HepG2 (cell line): ENCODE results near the gene UBL7. TPM values are rescaled to one million over a fixed set of nuclear protein-coding genes. Genes with fewer than 3 reads are reported as not detected.

Source experiments
- CHD2 ChIP-seq: IDR thresholded peaks from 2 replicates; pipeline ENCODE4 v1.6.1; 2011; ENCODE audit warnings: low read depth, low read length, improper control_type of control experiment
- DNMT3B ChIP-seq: conservative IDR thresholded peaks from 2 replicates; pipeline ENCODE4 v1.6.1; 2016; ENCODE audit warnings: missing biosample characterization, control low read depth
- EEA1 ChIP-seq: sonication (generic); formaldehyde crosslinking; IDR thresholded peaks from 2 replicates; pipeline ENCODE4 v1.5.1; 2020; ENCODE audit warnings: mild to moderate bottlenecking, missing genetic modification reagents, borderline replicate concordance
- FOSL2 ChIP-seq: sonication (generic); formaldehyde crosslinking; IDR thresholded peaks from 2 replicates; pipeline ENCODE4 v1.4.0; 2020; ENCODE audit warnings: missing genetic modification reagents
- FOXK2 ChIP-seq: fragments of 450-650 bp; IDR thresholded peaks from 2 replicates; pipeline ENCODE4 v1.6.1; 2016
- HMG20A ChIP-seq: IDR thresholded peaks from 2 replicates; pipeline ENCODE4 v1.6.1; 2016; ENCODE audit warnings: borderline replicate concordance
- MXD4 ChIP-seq: IDR thresholded peaks from 2 replicates; pipeline ENCODE4 v1.6.1; 2016; ENCODE audit warnings: mild to moderate bottlenecking, missing biosample characterization, missing genetic modification reagents
- ONECUT2 ChIP-seq: sonication (generic); formaldehyde crosslinking; IDR thresholded peaks from 2 replicates; pipeline ENCODE4 v1.4.0; 2020; ENCODE audit warnings: missing genetic modification reagents
- TBX3 ChIP-seq: fragments of 450-650 bp; IDR thresholded peaks from 2 replicates; pipeline ENCODE4 v1.6.1; 2017; ENCODE audit warnings: antibody characterized with exemption, mild to moderate bottlenecking, inconsistent platforms, borderline replicate concordance
- ZBTB2 ChIP-seq: sonication (generic); formaldehyde crosslinking; IDR thresholded peaks from 2 replicates; pipeline ENCODE4 v1.8.0; 2022; ENCODE audit warnings: low read depth, missing genetic modification reagents
- ZFP1 ChIP-seq: IDR thresholded peaks from 2 replicates; pipeline ENCODE4 v1.6.1; 2016
- ZNF333 ChIP-seq: sonication (generic); formaldehyde crosslinking; IDR thresholded peaks from 2 replicates; pipeline ENCODE4 v1.4.0; 2020; ENCODE audit warnings: mild to moderate bottlenecking, missing genetic modification reagents, borderline replicate concordance
- ZNF598 ChIP-seq: sonication (generic); formaldehyde crosslinking; IDR thresholded peaks from 2 replicates; pipeline ENCODE4 v1.5.1; 2020; ENCODE audit warnings: mild to moderate bottlenecking, missing genetic modification reagents, borderline replicate concordance
- ZNF704 ChIP-seq: sonication (generic); formaldehyde crosslinking; IDR thresholded peaks from 2 replicates; pipeline ENCODE4 v1.8.1; 2023; ENCODE audit warnings: mild to moderate bottlenecking, inconsistent platforms, moderate library complexity, missing genetic modification reagents, borderline replicate concordance
- ZNF709 ChIP-seq: sonication (generic); formaldehyde crosslinking; IDR thresholded peaks from 2 replicates; pipeline ENCODE4 v1.5.0; 2020; ENCODE audit warnings: mild to moderate bottlenecking, missing genetic modification reagents
- ZNF746 ChIP-seq: sonication (generic); formaldehyde crosslinking; IDR thresholded peaks from 2 replicates; pipeline ENCODE4 v1.8.0; 2022; ENCODE audit warnings: mild to moderate bottlenecking, missing genetic modification reagents
- ZNF775 ChIP-seq: sonication (generic); formaldehyde crosslinking; IDR thresholded peaks from 2 replicates; pipeline ENCODE4 v1.4.0; 2020; ENCODE audit warnings: missing genetic modification reagents, mild to moderate bottlenecking, moderate library complexity, borderline replicate concordance
- polyA plus RNA-seq, 8 experiments: library from polyadenylated mRNA; depleted of rRNA in 3 of 8; stranded (reverse) in 7 of 8; unstranded in 1 of 8; fragments of >200 nt; fragmentation: Illumina TruSeq in 4 of 8; extraction: Trizol in 4 of 8; gene quantifications; 2 replicates each; pipeline versions ENCODE4 v1.2.1 to v1.2.3, GENCODE V29; 2011 to 2016; ENCODE audit warnings: low read depth in 4 of 8, missing spikeins in 1 of 8, mixed read lengths in 1 of 8; ENCODE audit not compliant: insufficient read depth in 1 of 8
- total RNA-seq, 5 experiments: library from RNA; depleted of rRNA; stranded (reverse); fragments of >200 nt; fragmentation: Illumina TruSeq; extraction: Trizol; gene quantifications; 2 replicates each; pipeline ENCODE4 v1.2.3, GENCODE V29; 2016; ENCODE audit warnings: low read depth in 1 of 5
- TF ChIP-seq, protein P1 (sequence below): sonication (generic); formaldehyde crosslinking; IDR thresholded peaks from 2 replicates; pipeline ENCODE4 v1.5.1; 2020; ENCODE audit warnings: missing genetic modification reagents, mild to moderate bottlenecking, borderline replicate concordance
- TF ChIP-seq, protein P2 (sequence below), 2 experiments: sonication (generic) in 1 of 2; formaldehyde crosslinking in 1 of 2; IDR thresholded peaks; 2 replicates each; pipeline versions ENCODE4 v1.5.1 to v1.6.1; 2011 to 2020; ENCODE audit warnings: borderline replicate concordance in 1 of 2, low read depth in 1 of 2, low read length in 1 of 2, mild to moderate bottlenecking in 1 of 2, missing genetic modification reagents in 1 of 2, moderate library complexity in 1 of 2
- TF ChIP-seq, protein P3 (sequence below): sonication (generic); formaldehyde crosslinking; IDR thresholded peaks from 2 replicates; pipeline ENCODE4 v1.4.0; 2020; ENCODE audit warnings: missing genetic modification reagents, borderline replicate concordance

Gene UBL7
- total and polyA plus RNA-seq, 2 of the 13 experiments (the other 11 are each of a cell fraction or from before 2014, with no cell fraction given) = 55.0 to 63.5 TPM

DNA sequence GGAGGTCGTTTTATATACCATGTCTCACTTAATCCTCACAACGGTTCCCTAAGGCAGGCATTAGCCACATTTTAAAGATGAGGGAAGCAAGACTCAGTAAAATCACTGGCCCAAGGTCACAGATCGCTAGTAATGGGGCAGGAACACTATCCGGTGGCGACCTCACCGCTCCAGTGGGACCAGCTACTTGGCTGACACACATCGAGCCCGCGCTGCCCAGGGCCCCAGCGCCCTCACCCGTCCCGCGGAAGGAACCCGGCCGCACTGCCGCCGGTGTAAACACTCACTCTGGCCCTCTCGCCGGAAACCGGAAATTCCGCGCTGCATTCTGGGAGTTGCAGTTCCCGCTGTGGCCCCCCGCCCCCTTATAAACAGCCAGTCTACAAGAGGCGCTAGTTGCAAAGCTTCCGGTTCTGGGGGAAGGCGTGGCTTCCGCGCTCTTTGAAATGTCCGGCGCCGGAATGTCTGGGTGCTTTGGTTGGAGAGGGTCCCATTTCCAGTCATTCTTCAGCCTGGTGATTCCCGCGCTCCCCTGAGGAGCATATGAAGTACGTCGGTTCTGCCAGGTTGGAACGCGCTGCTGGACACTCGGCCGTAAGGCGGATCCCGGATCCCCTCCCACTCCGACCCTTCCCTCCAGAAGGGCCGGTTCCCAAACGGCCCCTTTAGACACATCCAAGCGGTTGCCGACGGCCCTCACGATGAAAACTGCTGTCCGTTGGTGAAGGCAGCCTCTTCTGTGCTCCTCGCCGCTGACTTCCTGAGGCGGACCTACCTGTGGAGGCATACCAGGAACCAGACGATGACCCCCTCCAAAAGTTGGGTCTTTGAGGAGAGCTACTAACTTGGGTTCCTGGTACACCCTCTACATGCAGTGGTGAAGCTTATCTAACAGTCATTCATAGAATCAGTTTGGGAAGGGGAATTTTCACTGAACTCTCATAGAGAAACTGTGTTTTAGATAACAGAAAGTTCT is at the start of gene UBL7 (continued):
- TF ChIP-seq ZNF704 (CRISPR knock-in tag) = no peak
- no peak for TF ChIP-seq ZNF333 (CRISPR knock-in tag)
- TF ChIP-seq ONECUT2 = no peak
- TF ChIP-seq ZBTB2 = peak; percentile 63; the same call in 1 of the 2 replicates
- no peak for TF ChIP-seq ZNF746
- peak; percentile 61; the same call in 1 of the 2 replicates for TF ChIP-seq MXD4 (CRISPR knock-in tag)
- TF ChIP-seq ZNF775 = no peak
- peak; percentile 49; the same call in 1 of the 2 replicates for TF ChIP-seq TBX3
- no peak for TF ChIP-seq EEA1
- peak; percentile 97 for TF ChIP-seq FOXK2
- peak; percentile 58 for TF ChIP-seq FOSL2 (CRISPR knock-in tag)
- TF ChIP-seq, protein P1, sequence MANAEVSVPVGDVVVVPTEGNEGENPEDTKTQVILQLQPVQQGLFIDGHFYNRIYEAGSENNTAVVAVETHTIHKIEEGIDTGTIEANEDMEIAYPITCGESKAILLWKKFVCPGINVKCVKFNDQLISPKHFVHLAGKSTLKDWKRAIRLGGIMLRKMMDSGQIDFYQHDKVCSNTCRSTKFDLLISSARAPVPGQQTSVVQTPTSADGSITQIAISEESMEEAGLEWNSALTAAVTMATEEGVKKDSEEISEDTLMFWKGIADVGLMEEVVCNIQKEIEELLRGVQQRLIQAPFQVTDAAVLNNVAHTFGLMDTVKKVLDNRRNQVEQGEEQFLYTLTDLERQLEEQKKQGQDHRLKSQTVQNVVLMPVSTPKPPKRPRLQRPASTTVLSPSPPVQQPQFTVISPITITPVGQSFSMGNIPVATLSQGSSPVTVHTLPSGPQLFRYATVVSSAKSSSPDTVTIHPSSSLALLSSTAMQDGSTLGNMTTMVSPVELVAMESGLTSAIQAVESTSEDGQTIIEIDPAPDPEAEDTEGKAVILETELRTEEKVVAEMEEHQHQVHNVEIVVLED (CRISPR knock-in tag) = peak; percentile 78; the same call in 1 of the 2 replicates
- no peak for TF ChIP-seq ZFP1 (CRISPR knock-in tag)
- TF ChIP-seq, protein P2, sequence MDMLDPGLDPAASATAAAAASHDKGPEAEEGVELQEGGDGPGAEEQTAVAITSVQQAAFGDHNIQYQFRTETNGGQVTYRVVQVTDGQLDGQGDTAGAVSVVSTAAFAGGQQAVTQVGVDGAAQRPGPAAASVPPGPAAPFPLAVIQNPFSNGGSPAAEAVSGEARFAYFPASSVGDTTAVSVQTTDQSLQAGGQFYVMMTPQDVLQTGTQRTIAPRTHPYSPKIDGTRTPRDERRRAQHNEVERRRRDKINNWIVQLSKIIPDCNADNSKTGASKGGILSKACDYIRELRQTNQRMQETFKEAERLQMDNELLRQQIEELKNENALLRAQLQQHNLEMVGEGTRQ (IDR thresholded peaks at IDR 0.05; ENCODE audit: low read depth, low read length) = no peak
- TF ChIP-seq, protein P2 (CRISPR knock-in tag; IDR thresholded peaks at IDR 0.05; ENCODE audit: borderline replicate concordance) = no peak
- TF ChIP-seq CHD2 = peak; percentile 33; the same call in 1 of the 2 replicates
- peak; percentile 79; the same call in 1 of the 2 replicates for TF ChIP-seq ZNF709
- TF ChIP-seq, protein P3, sequence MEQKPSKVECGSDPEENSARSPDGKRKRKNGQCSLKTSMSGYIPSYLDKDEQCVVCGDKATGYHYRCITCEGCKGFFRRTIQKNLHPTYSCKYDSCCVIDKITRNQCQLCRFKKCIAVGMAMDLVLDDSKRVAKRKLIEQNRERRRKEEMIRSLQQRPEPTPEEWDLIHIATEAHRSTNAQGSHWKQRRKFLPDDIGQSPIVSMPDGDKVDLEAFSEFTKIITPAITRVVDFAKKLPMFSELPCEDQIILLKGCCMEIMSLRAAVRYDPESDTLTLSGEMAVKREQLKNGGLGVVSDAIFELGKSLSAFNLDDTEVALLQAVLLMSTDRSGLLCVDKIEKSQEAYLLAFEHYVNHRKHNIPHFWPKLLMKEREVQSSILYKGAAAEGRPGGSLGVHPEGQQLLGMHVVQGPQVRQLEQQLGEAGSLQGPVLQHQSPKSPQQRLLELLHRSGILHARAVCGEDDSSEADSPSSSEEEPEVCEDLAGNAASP (CRISPR knock-in tag) = peak; percentile 67; the same call in 1 of the 2 replicates
- no peak for TF ChIP-seq HMG20A (CRISPR knock-in tag)
- TF ChIP-seq ZNF598 (CRISPR knock-in tag) = no peak
- TF ChIP-seq DNMT3B (CRISPR knock-in tag) = peak; percentile 76
